Measurements from ENCODE around the gene DBNL. TPM values are rescaled to one million over a fixed set of nuclear protein-coding genes. Genes with fewer than 3 reads are reported as not detected.
"Not testable (repeated sequence)": the region's sequence is repeated elsewhere in the genome, so short reads cannot be mapped to it uniquely, and the experiment has no call there.

DBNL gene
- polyA plus RNA-seq, 3 donors = 58.4 to 77.5 (median 75.2) TPM

DNA sequence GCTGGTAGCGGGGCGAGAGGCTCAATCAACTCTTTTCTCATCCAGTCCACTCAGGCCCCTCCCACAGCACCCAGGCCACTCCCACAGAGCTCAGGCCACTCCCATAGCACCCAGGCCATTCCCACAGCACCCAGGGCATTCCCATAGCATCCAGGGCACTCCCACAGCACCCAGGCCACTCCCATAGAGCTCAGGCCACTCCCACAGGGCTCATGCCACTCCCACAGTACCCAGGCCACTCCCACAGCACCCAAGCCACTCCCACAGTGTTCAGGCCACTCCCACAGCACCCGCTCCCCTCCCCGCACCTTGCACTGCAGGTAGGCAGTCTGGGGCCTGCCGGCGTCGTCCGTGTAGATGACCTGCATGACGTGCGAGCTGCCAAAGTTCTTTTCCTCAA lies 8.1 kb upstream of the DBNL start:
- not testable (repeated sequence) for DNase-seq (ENCODE audit: extremely low read depth in 1 of 11, low read depth in 9 of 11, low spot score in 4 of 11)

- not testable (repeated sequence) for DNase-seq (ENCODE audit: extremely low read depth in 1 of 11, low read depth in 9 of 11, low spot score in 4 of 11)
Measured at GRCh38 chr7:44037951-44038350, 6.6 kb upstream of the DBNL start.

- DNase-seq (ENCODE audit: extremely low read depth in 1 of 11, low read depth in 9 of 11, low spot score in 4 of 11) = not testable (repeated sequence)
Measured at GRCh38 chr7:44038553-44038952, 5.9 kb upstream of the DBNL start.

- peak in 6 of 11 donors; percentile 26 to 57 (median 45) for DNase-seq (ENCODE audit: extremely low read depth in 1 of 11, low read depth in 9 of 11, low spot score in 4 of 11)
Measured at GRCh38 chr7:44038961-44039558, 5.4 kb upstream of the DBNL start.

DNA sequence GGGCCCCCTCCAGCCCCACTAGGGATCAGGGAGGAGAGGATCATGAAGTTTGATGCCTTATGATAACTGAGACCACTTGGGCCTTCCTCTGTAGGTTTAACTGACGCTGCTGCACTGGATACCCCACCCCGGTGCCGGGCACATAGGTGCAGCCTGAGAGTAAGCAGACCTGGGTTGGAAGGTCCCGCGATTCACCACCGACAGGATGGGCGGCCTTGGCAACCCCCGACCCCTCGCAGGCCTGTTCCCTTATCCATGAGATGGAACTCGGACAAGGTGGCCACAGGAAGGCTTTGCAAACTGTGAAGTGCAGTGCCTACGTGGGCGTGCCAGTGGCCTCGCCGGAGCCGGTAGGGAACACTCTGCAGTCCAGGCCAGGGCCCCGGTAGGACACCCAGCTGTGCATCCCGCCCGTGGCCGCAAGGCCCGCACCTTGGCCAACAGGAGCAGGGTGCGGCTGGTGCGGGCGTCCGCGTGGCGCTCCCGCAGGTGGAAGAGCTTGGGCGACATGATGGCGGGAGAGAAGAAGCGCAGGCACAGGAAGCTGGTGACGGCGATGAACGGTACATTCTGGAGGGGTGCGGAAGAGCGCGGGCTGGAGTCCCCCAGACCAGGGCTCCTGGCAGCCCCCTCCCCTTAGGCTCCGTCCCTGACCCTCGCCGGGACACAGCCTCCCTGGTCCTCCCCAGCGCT lies 4.6 kb upstream of the DBNL start:
- DNase-seq (ENCODE audit: extremely low read depth in 1 of 11, low read depth in 9 of 11, low spot score in 4 of 11) = not testable (repeated sequence)

DNA sequence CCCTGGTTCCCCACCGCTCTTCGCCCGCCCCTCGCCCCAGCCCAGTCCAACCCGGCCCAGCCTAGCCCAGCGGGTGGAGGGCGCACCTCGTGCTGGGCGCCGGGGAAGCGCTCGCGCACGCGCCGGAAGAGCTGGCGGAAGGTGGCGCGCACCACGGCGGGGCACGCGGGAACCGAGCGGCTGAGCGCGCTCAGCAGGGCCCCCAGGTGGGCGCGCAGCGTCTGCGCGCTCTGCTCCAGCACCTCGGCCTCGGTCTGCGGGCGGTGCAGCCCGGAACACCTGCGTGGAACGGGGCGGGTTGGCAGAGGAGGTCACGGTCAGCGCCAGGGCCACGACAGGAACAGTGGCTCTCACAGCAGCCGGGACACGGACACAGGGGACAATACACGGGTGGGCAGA lies 4.0 kb upstream of the DBNL start:
- not testable (repeated sequence) for DNase-seq (ENCODE audit: extremely low read depth in 1 of 11, low read depth in 9 of 11, low spot score in 4 of 11)

DNA sequence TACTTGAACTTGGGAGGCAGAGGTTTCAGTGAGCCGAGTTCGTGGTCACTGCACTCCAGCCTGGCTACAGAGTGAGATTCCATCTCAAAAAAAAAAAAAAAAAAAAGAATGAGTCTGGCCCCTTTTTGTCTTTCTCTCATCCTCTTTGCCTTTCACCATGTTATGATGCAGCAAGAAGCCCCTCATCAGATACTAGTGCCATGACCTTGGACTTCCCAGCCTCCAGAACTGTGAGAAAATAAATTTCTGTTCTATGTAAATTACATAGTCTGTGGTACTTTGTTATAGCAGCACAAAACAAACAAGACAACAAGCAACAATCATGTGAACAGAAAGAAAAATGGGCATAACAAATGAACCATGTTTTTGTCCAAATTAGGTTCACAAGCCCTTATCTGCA lies 2.3 kb upstream of the DBNL start:
- DNase-seq (ENCODE audit: extremely low read depth in 1 of 11, low read depth in 9 of 11, low spot score in 4 of 11) = no peak

- no peak for DNase-seq (ENCODE audit: extremely low read depth in 1 of 11, low read depth in 9 of 11, low spot score in 4 of 11)
Measured at GRCh38 chr7:44043902-44044301, 600 bp upstream of the DBNL start.

- DNase-seq (ENCODE audit: extremely low read depth in 1 of 11, low read depth in 9 of 11, low spot score in 4 of 11) = no peak
Measured at GRCh38 chr7:44045226-44046014, 918 bp downstream of the DBNL start.

DNA sequence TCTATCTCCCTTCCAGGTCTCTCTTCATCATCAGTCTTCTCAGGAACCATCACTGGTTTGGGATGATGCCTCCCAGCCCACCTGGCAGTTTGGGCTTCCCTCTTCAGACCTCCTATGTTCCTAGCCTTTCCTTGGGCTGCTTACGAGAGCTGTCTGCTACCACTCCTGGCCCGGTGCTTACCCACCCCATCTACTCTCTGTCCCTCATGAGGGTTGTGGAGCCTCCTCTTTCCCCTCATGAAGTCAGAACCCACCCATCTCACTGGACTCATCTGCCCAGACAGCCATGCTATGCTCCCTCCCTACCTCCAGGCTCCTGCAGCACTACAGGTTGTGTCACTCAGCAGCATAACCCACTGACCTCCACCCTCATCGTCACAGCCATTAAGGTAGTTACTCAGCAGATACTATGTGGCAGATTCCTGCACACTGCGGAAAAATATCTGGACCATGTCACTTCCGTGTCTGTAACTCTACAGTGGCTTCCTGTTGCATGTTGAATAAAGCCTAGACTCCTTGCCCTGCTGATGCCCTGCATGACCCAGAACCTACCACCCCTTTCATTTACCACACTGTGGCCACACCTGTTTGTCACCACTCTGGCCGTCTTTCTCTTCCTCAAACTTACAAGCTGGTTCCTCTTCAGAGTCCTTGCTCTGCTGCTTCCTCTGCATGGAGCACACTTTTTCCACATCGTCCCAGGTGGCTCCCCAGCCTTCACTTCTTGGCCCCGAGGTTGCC lies 2.0 kb downstream of the DBNL start:
- DNase-seq (ENCODE audit: extremely low read depth in 1 of 11, low read depth in 9 of 11, low spot score in 4 of 11) = no peak

- no peak for DNase-seq (ENCODE audit: extremely low read depth in 1 of 11, low read depth in 9 of 11, low spot score in 4 of 11)
Measured at GRCh38 chr7:44048031-44048795, 3.7 kb downstream of the DBNL start.

- DNase-seq (ENCODE audit: extremely low read depth in 1 of 11, low read depth in 9 of 11, low spot score in 4 of 11) = no peak
Measured at GRCh38 chr7:44050121-44050914, 5.8 kb downstream of the DBNL start.

- no peak for DNase-seq (ENCODE audit: extremely low read depth in 1 of 11, low read depth in 9 of 11, low spot score in 4 of 11)
Measured at GRCh38 chr7:44050915-44051560, 6.5 kb downstream of the DBNL start.

- DNase-seq (ENCODE audit: extremely low read depth in 1 of 11, low read depth in 9 of 11, low spot score in 4 of 11) = no peak
Measured at GRCh38 chr7:44051611-44052220, 7.2 kb downstream of the DBNL start.

GRCh38 chr7:44052771-44053365 lies 8.4 kb downstream of the DBNL start:
- no peak for DNase-seq (ENCODE audit: extremely low read depth in 1 of 11, low read depth in 9 of 11, low spot score in 4 of 11)

- no peak for DNase-seq (ENCODE audit: extremely low read depth in 1 of 11, low read depth in 9 of 11, low spot score in 4 of 11)
Measured at GRCh38 chr7:44056681-44057080, 12.2 kb downstream of the DBNL start.
